Gastrocnemius medialis (tissue), 4 donors: ENCODE data around the gene PRRG1. TPM values are rescaled to one million over a fixed set of nuclear protein-coding genes. Genes with fewer than 3 reads are reported as not detected.
"Not testable (repeated sequence)": the region's sequence is repeated elsewhere in the genome, so short reads cannot be mapped to it uniquely, and the experiment has no call there.

Source experiments
- ATAC-seq, 2 donors: fragments of 150-250 bp; one replicate each; pipeline ENCODE4 v1.9.1; 2016
- DNase-seq, 2 donors: peaks; one replicate each; pipeline ENCODE4 v3.0.0-alpha.2; 2019
- H3K27ac ChIP-seq, 4 donors: fragments of 200-600 bp; sonication (generic); 1 replicate in 1 of 4; 2 replicates in 3 of 4; pipeline ENCODE4 v1.5.1; 2016 to 2018; ENCODE audit warnings: mild to moderate bottlenecking in 2 of 4, moderate library complexity in 1 of 4
- H3K27me3 ChIP-seq, 3 donors: fragments of 200-600 bp; sonication (generic) in 2 of 3; 1 replicate in 1 of 3; 2 replicates in 2 of 3; pipeline versions ENCODE4 v1.5.1 to v1.6.0; 2016 to 2019; ENCODE audit warnings: mild to moderate bottlenecking in 1 of 3, moderate library complexity in 1 of 3
- H3K36me3 ChIP-seq, 2 donors: fragments of 200-600 bp; sonication (generic) in 1 of 2; one replicate each; pipeline ENCODE4 v1.5.1; 2017 to 2018
- H3K4me1 ChIP-seq, 2 donors: fragments of 200-600 bp; sonication (generic) in 1 of 2; one replicate each; pipeline ENCODE4 v1.5.1; 2016 to 2017; ENCODE audit warnings: mild to moderate bottlenecking in 2 of 2
- H3K4me3 ChIP-seq, 4 donors: fragments of 200-600 bp; sonication (generic) in 3 of 4; 1 replicate in 1 of 4; 2 replicates in 3 of 4; pipeline ENCODE4 v1.5.1; 2016 to 2019; ENCODE audit warnings: mild to moderate bottlenecking in 2 of 4
- H3K9me3 ChIP-seq, 3 donors: fragments of 200-600 bp; sonication (generic) in 2 of 3; 1 replicate in 1 of 3; 2 replicates in 2 of 3; pipeline ENCODE4 v1.5.1; 2016 to 2019
- POLR2A ChIP-seq, 2 donors: fragments of 450-650 bp; IDR thresholded peaks; one replicate each; pipeline ENCODE4 v1.6.1; 2017; ENCODE audit warnings: antibody characterized with exemption in 2 of 2, mild to moderate bottlenecking in 2 of 2, moderate library complexity in 2 of 2
- in situ Hi-C, 4 donors: fragments of 200-750 bp; cut with MboI; loops; one replicate each; pipeline versions ENCODE4 v1.15.0 to v1.8.0; 2017; ENCODE audit warnings: low sequenced_read_pairs in 4 of 4
- intact Hi-C: fragments of 100-400 bp; cut with DNase I; formaldehyde crosslinking; loops from one replicate; pipeline ENCODE4 v1.15.1; 2023; ENCODE audit warnings: low total_unique reads
- total RNA-seq, 4 donors: library from RNA; depleted of rRNA; stranded (reverse); fragments of >200 nt; gene quantifications; one replicate each; pipeline versions ENCODE4 v1.1.0 to v1.2.3, GENCODE V29; 2016
- TF ChIP-seq, protein P1 (sequence below), 5 experiments: fragments of 450-650 bp in 3 of 5; fragments of 200-600 bp in 2 of 5; sonication (generic) in 2 of 5; IDR thresholded peaks in 4 of 5; conservative IDR thresholded peaks in 1 of 5; 1 replicate in 4 of 5; 2 replicates in 1 of 5; pipeline ENCODE4 v1.5.1; 2016 to 2019; ENCODE audit warnings: antibody characterized with exemption in 5 of 5, mild to moderate bottlenecking in 3 of 5, moderate library complexity in 3 of 5

Gene PRRG1
- total RNA-seq, 4 donors from 2014 or later, result 8.2 to 20.0 (median 10.1) TPM

DNA sequence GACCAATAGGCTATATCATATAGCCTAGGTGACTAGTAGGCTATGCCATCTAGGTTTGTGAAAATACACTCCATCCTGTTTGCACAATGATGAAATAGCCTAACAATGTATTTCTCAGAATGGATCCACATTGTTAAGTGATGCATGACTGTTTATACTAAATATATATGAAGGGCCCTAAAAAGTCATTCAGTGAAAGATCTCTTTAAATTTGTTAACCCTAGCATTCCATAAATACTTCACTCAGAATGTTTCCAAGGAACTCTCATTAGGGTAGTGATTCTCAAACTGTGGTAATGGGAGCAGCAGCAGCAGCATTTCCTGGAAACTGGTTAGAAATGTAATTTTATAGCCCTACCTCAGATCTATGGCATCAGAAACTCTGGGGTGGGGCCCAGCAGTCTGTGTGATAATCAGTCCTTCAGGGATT is 74.9 kb downstream of the PRRG1 start:
- H3K4me3 ChIP-seq, result no peak overlapping the region
- H3K27ac ChIP-seq, result peak overlapping the region; percentile 20 to 76 (median 70)
- ATAC-seq (no peak), DNase-seq (no peak)
- TF ChIP-seq, protein P1, sequence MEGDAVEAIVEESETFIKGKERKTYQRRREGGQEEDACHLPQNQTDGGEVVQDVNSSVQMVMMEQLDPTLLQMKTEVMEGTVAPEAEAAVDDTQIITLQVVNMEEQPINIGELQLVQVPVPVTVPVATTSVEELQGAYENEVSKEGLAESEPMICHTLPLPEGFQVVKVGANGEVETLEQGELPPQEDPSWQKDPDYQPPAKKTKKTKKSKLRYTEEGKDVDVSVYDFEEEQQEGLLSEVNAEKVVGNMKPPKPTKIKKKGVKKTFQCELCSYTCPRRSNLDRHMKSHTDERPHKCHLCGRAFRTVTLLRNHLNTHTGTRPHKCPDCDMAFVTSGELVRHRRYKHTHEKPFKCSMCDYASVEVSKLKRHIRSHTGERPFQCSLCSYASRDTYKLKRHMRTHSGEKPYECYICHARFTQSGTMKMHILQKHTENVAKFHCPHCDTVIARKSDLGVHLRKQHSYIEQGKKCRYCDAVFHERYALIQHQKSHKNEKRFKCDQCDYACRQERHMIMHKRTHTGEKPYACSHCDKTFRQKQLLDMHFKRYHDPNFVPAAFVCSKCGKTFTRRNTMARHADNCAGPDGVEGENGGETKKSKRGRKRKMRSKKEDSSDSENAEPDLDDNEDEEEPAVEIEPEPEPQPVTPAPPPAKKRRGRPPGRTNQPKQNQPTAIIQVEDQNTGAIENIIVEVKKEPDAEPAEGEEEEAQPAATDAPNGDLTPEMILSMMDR (IDR thresholded peaks at IDR 0.05 in 4 of 5, conservative IDR thresholded peaks at IDR 0.05 in 1 of 5), result no peak
- no peak for TF ChIP-seq POLR2A (IDR thresholded peaks at IDR 0.05)
- H3K36me3 ChIP-seq, result no peaks in the 10 kb centered on the region
- intact Hi-C loops (no loop called here), in situ Hi-C loops (no loop called here)
- H3K27me3 ChIP-seq, result no peaks in the 10 kb centered on the region
- peaks cover 3 to 9% of the 10 kb centered on the region in 2 donors for H3K4me1 ChIP-seq
- no peaks in the 10 kb centered on the region for H3K9me3 ChIP-seq

- Histone ChIP-seq H3K4me3 (no peak overlapping the region), H3K27ac (peak overlapping the region in 3 of 4 donors; percentile 68 to 76 (median 71)), H3K9me3 (no peaks in the 10 kb centered on the region), H3K4me1 (peaks cover 3 to 9% of the 10 kb centered on the region in 2 donors), H3K36me3 (no peaks in the 10 kb centered on the region), H3K27me3 (no peaks in the 10 kb centered on the region)
- peak; percentile 2 to 13 for DNase-seq
- TF ChIP-seq, protein P1 (IDR thresholded peaks at IDR 0.05 in 4 of 5, conservative IDR thresholded peaks at IDR 0.05 in 1 of 5), result no peak
- no peak for TF ChIP-seq POLR2A (IDR thresholded peaks at IDR 0.05)
- intact Hi-C loops, result no loop called here
- in situ Hi-C loops, result no loop called here
- ATAC-seq, result peak; percentile 98
Observed at GRCh38 chrX:37425370-37425769, 76.2 kb downstream of the PRRG1 start.

DNA sequence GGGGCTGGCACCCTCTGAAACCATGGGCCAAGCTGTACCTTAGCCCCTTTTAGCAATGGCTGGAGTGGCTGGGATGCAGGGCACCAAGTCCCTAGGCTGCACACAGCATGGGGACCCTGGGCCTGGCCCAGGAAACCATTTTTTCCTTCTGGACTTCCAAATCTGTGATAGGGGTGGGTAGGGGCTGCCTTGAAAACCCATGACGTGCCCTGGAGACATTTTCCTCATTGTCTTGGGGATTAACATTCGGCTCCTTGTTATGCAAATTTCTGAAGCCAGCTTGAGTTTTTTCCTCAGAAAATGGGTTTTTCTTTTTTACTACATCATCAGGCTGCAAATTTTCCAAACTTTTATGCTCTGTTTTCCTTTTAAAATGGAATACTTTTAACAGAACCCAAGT is 79.8 kb downstream of the PRRG1 start:
- H3K36me3 ChIP-seq, H3K27ac ChIP-seq, DNase-seq, in situ Hi-C loops, intact Hi-C loops, H3K9me3 ChIP-seq, ATAC-seq, H3K27me3 ChIP-seq, H3K4me3 ChIP-seq: not testable (repeated sequence)
- H3K4me1 ChIP-seq, result peaks cover 6 to 12% of the 10 kb centered on the region in 2 donors

DNA sequence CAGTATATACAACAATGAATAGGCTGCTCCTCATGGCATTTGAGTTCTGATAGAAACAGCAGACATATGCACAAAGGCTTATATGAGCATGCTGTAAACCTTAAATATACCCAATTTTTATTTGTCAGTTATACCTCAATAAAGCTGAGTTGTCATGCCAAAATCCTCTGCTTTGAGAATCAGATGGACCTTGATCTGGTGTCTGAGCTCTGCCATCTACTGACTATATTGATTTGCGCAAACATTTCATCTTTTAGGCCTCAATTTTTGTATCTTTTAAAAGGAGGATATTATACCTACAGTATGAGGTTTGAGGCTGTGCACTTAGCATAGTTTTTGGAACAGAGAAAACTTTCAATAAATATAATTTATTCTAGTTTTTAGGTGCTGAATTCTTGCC is 85.2 kb downstream of the PRRG1 start:
- no peak overlapping the region for H3K4me3 ChIP-seq
- H3K4me1 ChIP-seq, result peaks cover 4 to 8% of the 10 kb centered on the region in 2 donors
- H3K27me3 ChIP-seq, result no peaks in the 10 kb centered on the region
- in situ Hi-C loops, result no loop called here
- H3K9me3 ChIP-seq, result no peaks in the 10 kb centered on the region
- no peak for DNase-seq
- no peak for ATAC-seq
- no peaks in the 10 kb centered on the region for H3K36me3 ChIP-seq
- intact Hi-C loops, result no loop called here
- no peak for TF ChIP-seq POLR2A (IDR thresholded peaks at IDR 0.05)
- TF ChIP-seq, protein P1 (IDR thresholded peaks at IDR 0.05 in 4 of 5, conservative IDR thresholded peaks at IDR 0.05 in 1 of 5), result no peak
- H3K27ac ChIP-seq, result no peak overlapping the region

GRCh38 chrX:37437160-37437559 is 88.0 kb downstream of the PRRG1 start:
- DNase-seq (no peak), ATAC-seq (no peak)
- in situ Hi-C loops (no loop called here), intact Hi-C loops (no loop called here)
- Histone ChIP-seq H3K9me3 (no peaks in the 10 kb centered on the region), H3K4me3 (no peak overlapping the region), H3K4me1 (peaks cover 4 to 8% of the 10 kb centered on the region in 2 donors), H3K27me3 (no peaks in the 10 kb centered on the region), H3K27ac (peak overlapping the region in 1 of 4 donors; percentile 22), H3K36me3 (no peaks in the 10 kb centered on the region)
- TF ChIP-seq POLR2A (IDR thresholded peaks at IDR 0.05), result no peak
- TF ChIP-seq, protein P1 (IDR thresholded peaks at IDR 0.05 in 4 of 5, conservative IDR thresholded peaks at IDR 0.05 in 1 of 5), result no peak
